Measurements from ENCODE around the gene SIAH2. TPM values are rescaled to one million over a fixed set of nuclear protein-coding genes. Genes with fewer than 3 reads are reported as not detected.

SIAH2 gene
- polyA plus RNA-seq, 1 of the 3 experiments (the other 2 are of a cell fraction), result 18.4 TPM

DNA sequence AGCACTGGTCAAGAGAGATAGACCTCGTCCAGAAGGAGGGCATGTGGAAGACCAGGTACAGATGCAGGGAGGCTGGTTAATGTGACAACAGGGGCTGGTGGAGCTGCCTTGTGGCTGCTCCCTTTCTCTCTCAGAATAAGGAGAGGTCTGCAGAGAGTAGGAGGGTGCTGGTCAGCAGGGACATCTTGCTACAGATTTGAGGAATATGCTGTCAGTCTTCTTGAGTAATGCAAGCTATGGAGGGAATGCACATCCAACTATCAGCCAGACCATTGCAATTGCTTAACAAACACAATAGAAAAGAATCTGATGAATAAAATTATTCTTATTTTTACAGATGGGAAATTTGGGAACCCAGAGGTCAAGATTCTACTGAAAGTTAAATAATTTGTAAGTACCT lies 20.3 kb upstream of the SIAH2 start:
- no peaks in the 10 kb centered on the region; the same call in 1 of the 2 replicates for H3K27me3 ChIP-seq (ENCODE audit: insufficient read depth)
- peaks cover 3% of the 10 kb centered on the region for H3F3A ChIP-seq (replicated peaks; ENCODE audit: insufficient read depth)
- no peaks in the 10 kb centered on the region for H3K9me2 ChIP-seq
- H3K9ac ChIP-seq, result no peak overlapping the region
- no peak overlapping the region for H3K27ac ChIP-seq (ENCODE audit: low read depth in 2 of 2, low read length in 1 of 2)
- CTCF ChIA-PET, result interaction anchor here (1.1 kb wide), 1 partner anchor 19 kb away, joined by 3 read pairs; no protein-coding TSS in a partner anchor
- no peaks in the 10 kb centered on the region; a peak in 1 of 4 replicates for H3K4me1 ChIP-seq (ENCODE audit: control insufficient read depth in 1 of 2, insufficient read depth in 2 of 2, low read depth in 1 of 2, low read length in 1 of 2)
- H4K20me1 ChIP-seq (ENCODE audit: insufficient read depth), result no peaks in the 10 kb centered on the region
- H3K79me2 ChIP-seq (ENCODE audit: insufficient read depth), result no peaks in the 10 kb centered on the region
- 13% methylated on average over 1 of the region's 1 CpG for whole genome bisulfite sequencing (ENCODE audit: low lambda C conversion rate)
- DNase-seq, result no peak
- H3K4me3 ChIP-seq (ENCODE audit: low read depth in 2 of 2, low read length in 1 of 2), result no peak overlapping the region
- POLR2A ChIA-PET, result no interaction called here
- H3K36me3 ChIP-seq (replicated peaks in 1 of 2; ENCODE audit: control insufficient read depth in 1 of 2, insufficient read depth in 2 of 2, low read length in 1 of 2), result no peaks in the 10 kb centered on the region
- TF ChIP-seq NFIC (IDR thresholded peaks at IDR 0.05; ENCODE audit: borderline replicate concordance) (no peak), USF2 (IDR thresholded peaks at IDR 0.05; ENCODE audit: borderline replicate concordance, low read depth, low read length) (no peak), MXI1 (IDR thresholded peaks at IDR 0.05; ENCODE audit: low read depth, low read length) (no peak), ELF1 (IDR thresholded peaks at IDR 0.05) (no peak), CTCF (IDR thresholded peaks at IDR 0.05) (no peak), RAD21 (IDR thresholded peaks at IDR 0.05; ENCODE audit: low read length) (no peak), FOSL2 (IDR thresholded peaks at IDR 0.05; ENCODE audit: borderline replicate concordance, low read depth) (no peak), FOXJ3 (CRISPR knock-in tag; IDR thresholded peaks at IDR 0.05) (no peak), REST (IDR thresholded peaks at IDR 0.05; ENCODE audit: low read depth, low read length) (no peak), RCOR1 (IDR thresholded peaks at IDR 0.05; ENCODE audit: low read length) (no peak), EP300 (IDR thresholded peaks at IDR 0.05; ENCODE audit: borderline replicate concordance in 1 of 2, low read depth in 1 of 2, low read length in 1 of 2) (no peak), MAX (IDR thresholded peaks at IDR 0.05; ENCODE audit: low read depth) (no peak), SIN3A (IDR thresholded peaks at IDR 0.05; ENCODE audit: borderline replicate concordance, low read depth, low read length) (no peak), GABPA (IDR thresholded peaks at IDR 0.05; ENCODE audit: low read depth) (no peak), NRF1 (IDR thresholded peaks at IDR 0.05; ENCODE audit: low read depth, low read length) (no peak), YY1 (IDR thresholded peaks at IDR 0.05; ENCODE audit: low read depth) (no peak)
- TF ChIP-seq, protein P1, sequence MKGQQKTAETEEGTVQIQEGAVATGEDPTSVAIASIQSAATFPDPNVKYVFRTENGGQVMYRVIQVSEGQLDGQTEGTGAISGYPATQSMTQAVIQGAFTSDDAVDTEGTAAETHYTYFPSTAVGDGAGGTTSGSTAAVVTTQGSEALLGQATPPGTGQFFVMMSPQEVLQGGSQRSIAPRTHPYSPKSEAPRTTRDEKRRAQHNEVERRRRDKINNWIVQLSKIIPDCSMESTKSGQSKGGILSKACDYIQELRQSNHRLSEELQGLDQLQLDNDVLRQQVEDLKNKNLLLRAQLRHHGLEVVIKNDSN (IDR thresholded peaks at IDR 0.05; ENCODE audit: borderline replicate concordance, low read depth), result no peak
- TF ChIP-seq, protein P2, sequence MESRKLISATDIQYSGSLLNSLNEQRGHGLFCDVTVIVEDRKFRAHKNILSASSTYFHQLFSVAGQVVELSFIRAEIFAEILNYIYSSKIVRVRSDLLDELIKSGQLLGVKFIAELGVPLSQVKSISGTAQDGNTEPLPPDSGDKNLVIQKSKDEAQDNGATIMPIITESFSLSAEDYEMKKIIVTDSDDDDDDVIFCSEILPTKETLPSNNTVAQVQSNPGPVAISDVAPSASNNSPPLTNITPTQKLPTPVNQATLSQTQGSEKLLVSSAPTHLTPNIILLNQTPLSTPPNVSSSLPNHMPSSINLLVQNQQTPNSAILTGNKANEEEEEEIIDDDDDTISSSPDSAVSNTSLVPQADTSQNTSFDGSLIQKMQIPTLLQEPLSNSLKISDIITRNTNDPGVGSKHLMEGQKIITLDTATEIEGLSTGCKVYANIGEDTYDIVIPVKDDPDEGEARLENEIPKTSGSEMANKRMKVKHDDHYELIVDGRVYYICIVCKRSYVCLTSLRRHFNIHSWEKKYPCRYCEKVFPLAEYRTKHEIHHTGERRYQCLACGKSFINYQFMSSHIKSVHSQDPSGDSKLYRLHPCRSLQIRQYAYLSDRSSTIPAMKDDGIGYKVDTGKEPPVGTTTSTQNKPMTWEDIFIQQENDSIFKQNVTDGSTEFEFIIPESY (IDR thresholded peaks at IDR 0.05; ENCODE audit: borderline replicate concordance, low read depth), result no peak
- H3K4me2 ChIP-seq, result no peak overlapping the region
- H2AFZ ChIP-seq (ENCODE audit: low read depth), result no peak overlapping the region
- no peaks in the 10 kb centered on the region for H3K9me3 ChIP-seq
